IMR-90 (cell line): ENCODE results near the gene PEX7.

Experiments
- CEBPB ChIP-seq: IDR thresholded peaks from 2 replicates; pipeline ENCODE4 v1.6.1; 2012; ENCODE audit warnings: low read depth, low read length, improper control_type of control experiment
- POLR2A ChIP-seq: IDR thresholded peaks from 2 replicates; pipeline ENCODE4 v1.6.1; 2012; ENCODE audit warnings: mild to moderate bottlenecking, low read depth, low read length
- RAD21 ChIP-seq: IDR thresholded peaks from 2 replicates; pipeline ENCODE4 v1.6.1; 2012; ENCODE audit warnings: low read length, improper control_type of control experiment
- RFX5 ChIP-seq: IDR thresholded peaks from 2 replicates; pipeline ENCODE4 v1.8.0; 2012; ENCODE audit warnings: low read depth, mild to moderate bottlenecking, low read length, moderate library complexity
- TF ChIP-seq, protein P1 (sequence below): conservative IDR thresholded peaks from 2 replicates; pipeline ENCODE4 v1.5.1; 2012; ENCODE audit warnings: mild to moderate bottlenecking, low read depth, low read length, improper control_type of control experiment

DNA sequence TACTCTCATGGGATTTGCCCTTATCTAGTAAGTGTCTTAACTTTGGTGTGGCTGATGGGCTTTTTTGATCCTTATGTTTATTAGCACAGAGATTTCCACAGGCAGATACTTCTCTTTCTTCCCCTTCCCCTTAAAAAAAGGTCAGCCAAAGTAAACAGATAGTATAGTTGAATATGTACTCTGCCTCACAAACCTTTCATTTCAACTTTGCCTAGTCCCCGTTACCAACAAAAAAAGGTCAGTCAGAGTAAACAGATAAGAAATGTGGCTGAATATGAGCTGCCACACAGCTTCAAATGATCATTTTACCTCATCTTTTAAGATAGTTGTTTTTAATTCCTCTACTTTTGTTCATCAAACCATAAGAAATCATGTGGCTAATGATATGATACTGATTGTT, 65.6 kb downstream of the PEX7 start:
- TF ChIP-seq, protein P1, sequence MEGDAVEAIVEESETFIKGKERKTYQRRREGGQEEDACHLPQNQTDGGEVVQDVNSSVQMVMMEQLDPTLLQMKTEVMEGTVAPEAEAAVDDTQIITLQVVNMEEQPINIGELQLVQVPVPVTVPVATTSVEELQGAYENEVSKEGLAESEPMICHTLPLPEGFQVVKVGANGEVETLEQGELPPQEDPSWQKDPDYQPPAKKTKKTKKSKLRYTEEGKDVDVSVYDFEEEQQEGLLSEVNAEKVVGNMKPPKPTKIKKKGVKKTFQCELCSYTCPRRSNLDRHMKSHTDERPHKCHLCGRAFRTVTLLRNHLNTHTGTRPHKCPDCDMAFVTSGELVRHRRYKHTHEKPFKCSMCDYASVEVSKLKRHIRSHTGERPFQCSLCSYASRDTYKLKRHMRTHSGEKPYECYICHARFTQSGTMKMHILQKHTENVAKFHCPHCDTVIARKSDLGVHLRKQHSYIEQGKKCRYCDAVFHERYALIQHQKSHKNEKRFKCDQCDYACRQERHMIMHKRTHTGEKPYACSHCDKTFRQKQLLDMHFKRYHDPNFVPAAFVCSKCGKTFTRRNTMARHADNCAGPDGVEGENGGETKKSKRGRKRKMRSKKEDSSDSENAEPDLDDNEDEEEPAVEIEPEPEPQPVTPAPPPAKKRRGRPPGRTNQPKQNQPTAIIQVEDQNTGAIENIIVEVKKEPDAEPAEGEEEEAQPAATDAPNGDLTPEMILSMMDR, result no peak
- TF ChIP-seq RAD21 (no peak), POLR2A (no peak), CEBPB (no peak), RFX5 (no peak)
